Endothelial cell of hepatic sinusoid (primary cell): ENCODE measurements around the gene CALD1.

Experiments used
- in situ Hi-C: cut with HindIII; loops from 2 replicates; pipeline ENCODE4 v1.10.0; 2017; ENCODE audit warnings: low sequenced_read_pairs

The CALD1 gene

GRCh38 chr7:134920026-134920753, 140.8 kb downstream of the CALD1 start:
- in situ Hi-C loops: no loop called here

DNA sequence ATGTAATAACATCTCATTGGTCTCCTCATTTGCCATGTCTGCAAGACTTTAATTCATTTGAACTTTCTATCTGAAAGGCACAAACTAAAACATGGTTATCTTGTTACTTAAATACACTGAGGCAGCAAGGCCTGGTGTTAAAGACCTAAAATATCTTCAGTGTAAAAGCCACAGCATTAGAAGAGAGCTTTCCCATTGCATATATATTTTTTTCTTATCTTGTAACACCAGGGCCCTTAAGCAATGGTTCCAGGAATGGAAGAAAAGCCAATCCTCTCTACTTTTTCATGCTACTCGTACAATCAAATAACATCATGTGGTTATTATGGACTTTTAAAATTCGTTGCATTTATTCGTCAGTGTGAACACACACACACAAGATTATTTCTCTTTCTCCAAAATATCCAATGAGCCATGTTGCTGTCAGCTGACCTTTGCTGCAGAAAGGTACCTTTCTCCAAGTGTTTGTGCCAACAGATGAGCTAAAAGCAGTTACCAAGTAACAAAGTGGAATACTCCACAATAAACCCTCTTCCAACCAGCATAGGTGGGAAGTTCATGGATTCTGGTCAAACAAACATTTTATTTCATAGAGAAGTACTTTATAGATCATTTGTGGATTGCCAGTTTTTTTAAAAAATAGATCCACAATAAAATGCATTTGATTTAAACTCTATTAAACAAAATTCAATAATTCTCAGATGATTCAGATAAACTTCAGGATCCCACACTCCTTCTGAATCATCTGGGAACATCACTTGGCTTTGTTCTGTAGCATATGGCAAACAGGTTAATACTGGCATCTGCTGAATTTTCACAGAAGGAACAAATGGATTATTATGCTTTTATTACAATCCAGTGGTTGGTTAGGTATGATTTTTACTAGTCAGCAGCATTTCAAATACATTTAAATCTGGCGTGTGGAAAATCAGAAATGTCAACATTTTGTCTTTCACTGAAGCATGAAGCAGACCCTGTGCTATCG, 143.6 kb downstream of the CALD1 start:
- in situ Hi-C loops: no loop called here

DNA sequence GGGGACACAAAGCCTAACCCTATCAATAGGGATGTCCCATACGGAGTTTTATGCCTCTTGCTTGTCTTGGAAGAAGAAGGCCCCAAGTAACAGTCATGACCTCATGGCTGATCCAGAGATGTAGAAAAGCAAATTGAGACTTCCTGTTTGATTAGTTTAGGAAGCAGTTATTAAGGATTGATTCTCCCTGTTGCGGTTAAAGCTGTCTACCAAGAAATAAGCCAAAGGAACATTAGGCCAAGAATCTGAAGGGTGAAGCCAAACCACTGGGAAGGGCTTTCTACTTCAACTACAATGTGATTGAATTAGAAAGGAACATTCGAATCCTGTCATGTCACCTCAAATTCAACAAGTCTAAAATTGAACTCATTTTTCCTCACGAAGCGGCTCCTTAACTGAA, 146.3 kb downstream of the CALD1 start:
- in situ Hi-C loops: no loop called here

GRCh38 chr7:134926396-134926795, 147.0 kb downstream of the CALD1 start:
- in situ Hi-C loops: no loop called here

GRCh38 chr7:134927076-134927475, 147.6 kb downstream of the CALD1 start:
- in situ Hi-C loops: no loop called here

- in situ Hi-C loops: no loop called here
Measured at GRCh38 chr7:134927723-134928122, 148.3 kb downstream of the CALD1 start.

DNA sequence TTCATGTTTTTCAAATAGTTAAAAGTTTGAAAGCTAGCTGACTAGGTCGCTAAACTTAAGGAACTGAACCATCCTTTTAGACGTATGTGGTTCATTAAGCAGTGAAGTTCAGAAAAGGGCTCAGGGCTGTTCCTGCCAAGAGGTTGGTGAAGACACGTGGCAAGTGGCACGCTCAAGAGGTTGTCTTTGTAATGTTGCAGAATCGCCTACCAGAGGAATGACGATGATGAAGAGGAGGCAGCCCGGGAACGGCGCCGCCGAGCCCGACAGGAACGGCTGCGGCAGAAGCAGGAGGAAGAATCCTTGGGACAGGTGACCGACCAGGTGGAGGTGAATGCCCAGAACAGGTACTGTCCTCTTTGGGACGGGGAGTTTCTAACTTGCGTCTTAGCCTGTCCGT, 149.1 kb downstream of the CALD1 start:
- in situ Hi-C loops: no loop called here

- in situ Hi-C loops: no loop called here
Measured at GRCh38 chr7:134931487-134931886, 152.1 kb downstream of the CALD1 start.

- in situ Hi-C loops: no loop called here
Measured at GRCh38 chr7:134932707-134933370, 153.4 kb downstream of the CALD1 start.

DNA sequence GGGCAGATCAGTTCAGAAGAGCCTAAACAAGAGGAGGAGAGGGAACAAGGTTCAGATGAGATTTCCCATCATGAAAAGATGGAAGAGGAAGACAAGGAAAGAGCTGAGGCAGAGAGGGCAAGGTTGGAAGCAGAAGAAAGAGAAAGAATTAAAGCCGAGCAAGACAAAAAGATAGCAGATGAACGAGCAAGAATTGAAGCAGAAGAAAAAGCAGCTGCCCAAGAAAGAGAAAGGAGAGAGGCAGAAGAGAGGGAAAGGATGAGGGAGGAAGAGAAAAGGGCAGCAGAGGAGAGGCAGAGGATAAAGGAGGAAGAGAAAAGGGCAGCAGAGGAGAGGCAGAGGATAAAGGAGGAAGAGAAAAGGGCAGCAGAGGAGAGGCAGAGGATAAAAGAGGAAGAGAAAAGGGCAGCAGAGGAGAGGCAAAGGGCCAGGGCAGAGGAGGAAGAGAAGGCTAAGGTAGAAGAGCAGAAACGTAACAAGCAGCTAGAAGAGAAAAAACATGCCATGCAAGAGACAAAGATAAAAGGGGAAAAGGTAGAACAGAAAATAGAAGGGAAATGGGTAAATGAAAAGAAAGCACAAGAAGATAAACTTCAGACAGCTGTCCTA, 154.1 kb downstream of the CALD1 start:
- in situ Hi-C loops: no loop called here

DNA sequence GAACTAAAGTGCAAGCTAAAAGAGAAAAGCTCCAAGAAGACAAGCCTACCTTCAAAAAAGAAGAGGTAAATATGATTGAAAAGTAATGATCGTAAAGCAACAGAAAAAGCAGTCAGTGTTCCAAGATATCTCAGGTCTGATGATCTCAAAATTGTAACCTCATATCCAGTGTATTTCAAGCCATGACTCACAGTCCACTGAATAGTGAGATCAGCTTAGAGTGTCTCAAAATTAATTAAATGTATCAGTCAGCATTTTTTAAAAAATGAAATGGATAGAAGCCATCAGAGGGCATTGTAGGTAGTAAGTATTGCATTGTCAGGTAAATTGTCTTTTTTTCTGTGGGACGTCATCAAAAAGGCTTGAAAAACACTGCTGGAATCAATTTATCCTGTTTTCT, 156.3 kb downstream of the CALD1 start:
- in situ Hi-C loops: no loop called here

DNA sequence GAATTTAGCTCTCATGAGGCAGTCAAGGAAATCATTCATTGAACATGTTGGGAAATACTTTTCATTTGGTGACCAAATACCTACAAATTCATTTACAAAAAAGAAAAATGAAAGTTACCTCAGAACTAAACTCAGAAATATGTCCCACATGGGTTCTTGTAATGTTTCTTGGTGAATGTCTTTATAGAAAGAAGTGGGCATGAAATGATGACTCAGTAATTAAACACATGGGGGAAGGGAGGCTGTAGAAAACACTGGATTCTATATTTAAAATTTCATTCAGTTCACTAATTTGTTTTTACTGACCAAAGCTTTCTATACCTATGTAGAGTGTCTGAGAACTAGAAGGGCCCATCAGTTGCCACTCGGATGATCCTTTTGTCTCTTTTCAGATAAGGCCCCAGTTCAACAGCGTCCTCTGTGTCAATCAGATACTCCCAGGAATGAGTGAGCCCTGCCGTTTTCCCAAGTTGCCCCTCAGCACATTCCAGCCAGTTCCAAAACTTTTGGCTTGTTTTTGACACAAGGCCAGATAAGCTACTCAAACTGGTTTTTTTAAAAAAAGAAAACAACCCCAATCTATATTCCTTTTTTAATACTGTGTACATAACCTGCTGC, 157.6 kb downstream of the CALD1 start:
- in situ Hi-C loops: no loop called here

- in situ Hi-C loops: no loop called here
Measured at GRCh38 chr7:134938141-134938540, 158.7 kb downstream of the CALD1 start.

- in situ Hi-C loops: no loop called here
Measured at GRCh38 chr7:134939136-134939535, 159.7 kb downstream of the CALD1 start.

- in situ Hi-C loops: no loop called here
Measured at GRCh38 chr7:134940729-134941128, 161.3 kb downstream of the CALD1 start.

DNA sequence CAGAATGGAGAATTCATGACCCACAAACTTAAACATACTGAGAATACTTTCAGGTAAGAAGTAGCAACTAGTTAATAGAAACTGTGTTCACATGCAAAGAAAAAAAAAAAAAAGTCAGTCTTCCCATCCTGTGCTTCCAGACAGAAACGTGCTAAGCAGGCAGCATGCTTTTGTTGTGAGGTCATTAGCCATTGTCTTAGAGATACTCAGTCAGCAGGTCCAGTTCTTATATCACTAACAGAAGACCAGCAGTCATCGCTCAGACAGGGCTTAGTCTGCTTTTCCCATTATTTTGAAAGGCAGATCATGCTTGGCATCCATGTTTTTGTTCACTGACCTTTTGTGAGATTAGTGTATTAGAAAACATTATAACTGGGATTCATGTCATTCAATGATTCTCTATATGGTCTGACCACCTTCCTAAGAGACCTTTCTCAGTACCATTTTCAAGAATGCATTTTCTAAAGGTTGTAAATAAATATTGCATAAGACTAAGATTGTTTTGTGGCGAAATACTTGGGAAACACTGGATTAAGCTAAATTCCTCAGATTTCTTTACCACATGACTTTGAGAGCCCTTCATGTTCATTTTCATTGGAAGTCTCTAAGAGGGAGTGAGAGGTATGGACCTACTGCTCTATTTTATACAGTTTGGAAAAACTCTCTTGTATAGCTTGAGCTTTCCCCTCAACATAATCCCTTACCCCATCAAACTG, 161.9 kb downstream of the CALD1 start:
- in situ Hi-C loops: no loop called here

DNA sequence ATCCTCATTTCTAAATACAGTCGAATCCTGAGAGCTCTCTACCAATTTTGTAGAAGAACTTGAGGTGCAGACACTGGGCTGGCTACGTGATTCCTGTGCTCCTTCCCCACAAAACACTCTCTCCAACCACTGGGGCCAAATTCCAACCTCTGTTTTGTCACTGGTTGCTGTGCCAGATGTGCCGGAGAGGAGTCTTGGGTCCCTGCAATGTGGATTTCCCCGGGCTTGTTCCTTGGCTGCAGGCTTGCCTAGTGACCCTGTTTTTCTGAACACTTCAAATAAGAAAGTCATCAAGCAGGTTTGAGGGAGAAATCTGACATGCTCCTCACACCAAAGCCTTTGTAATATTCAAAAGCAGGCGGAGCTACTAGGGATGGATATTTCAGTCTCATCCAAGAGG, 162.5 kb downstream of the CALD1 start:
- in situ Hi-C loops: no loop called here

DNA sequence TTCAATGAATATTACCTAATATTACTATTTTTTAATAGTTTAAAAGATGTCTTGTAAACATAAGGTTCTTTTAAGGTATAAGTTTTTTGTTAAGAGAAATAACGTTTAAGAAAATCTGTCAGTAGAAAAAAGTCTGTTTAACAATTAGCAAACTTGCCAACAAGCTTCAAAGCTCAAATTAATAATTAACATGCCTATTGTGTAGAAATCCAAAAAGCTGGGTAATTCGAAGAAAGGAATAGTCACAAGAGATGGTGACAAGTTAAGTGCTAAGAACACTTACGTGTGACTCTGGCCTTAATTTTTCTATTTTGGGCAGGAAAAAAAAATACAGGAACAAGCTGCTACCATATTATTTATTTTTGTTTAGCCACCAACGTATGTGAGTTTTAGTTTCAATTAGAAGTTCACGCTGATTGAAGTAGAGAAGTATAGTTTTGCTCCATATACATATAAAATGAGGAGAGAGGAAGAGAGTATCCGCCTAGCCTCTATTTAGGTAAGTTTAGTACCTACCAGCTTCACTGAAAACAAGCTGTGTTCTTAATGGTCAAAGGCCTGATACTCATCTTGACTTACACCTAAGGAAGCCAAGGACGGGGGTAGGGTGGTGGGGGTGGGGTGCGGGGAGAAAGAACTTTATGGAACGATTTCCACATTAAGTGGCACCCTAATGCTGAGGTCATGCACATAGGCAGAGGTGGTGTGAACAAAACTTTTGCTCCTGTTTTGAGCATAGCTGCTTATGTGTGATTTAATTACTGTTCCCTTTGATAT, 163.4 kb downstream of the CALD1 start:
- in situ Hi-C loops: no loop called here

- in situ Hi-C loops: no loop called here
Measured at GRCh38 chr7:134943785-134944400, 164.5 kb downstream of the CALD1 start.
